HG02678 (cell line): ENCODE results near the gene TMEM223.
A peak's percentile ranks its signal among the peaks of the same experiment; 100 is the strongest.
"Not testable (repeated sequence)": the region's sequence is repeated elsewhere in the genome, so short reads cannot be mapped to it uniquely, and the experiment has no call there.

Source experiments
- ATAC-seq: cut with Tn5 transposase; IDR thresholded peaks from one replicate; pipeline ENCODE4 v1.9.1; 2021; ENCODE audit warnings: mild to moderate bottlenecking, moderate library complexity; ENCODE audit not compliant: unreplicated experiment

The TMEM223 gene, protein sequence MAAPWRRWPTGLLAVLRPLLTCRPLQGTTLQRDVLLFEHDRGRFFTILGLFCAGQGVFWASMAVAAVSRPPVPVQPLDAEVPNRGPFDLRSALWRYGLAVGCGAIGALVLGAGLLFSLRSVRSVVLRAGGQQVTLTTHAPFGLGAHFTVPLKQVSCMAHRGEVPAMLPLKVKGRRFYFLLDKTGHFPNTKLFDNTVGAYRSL

DNA sequence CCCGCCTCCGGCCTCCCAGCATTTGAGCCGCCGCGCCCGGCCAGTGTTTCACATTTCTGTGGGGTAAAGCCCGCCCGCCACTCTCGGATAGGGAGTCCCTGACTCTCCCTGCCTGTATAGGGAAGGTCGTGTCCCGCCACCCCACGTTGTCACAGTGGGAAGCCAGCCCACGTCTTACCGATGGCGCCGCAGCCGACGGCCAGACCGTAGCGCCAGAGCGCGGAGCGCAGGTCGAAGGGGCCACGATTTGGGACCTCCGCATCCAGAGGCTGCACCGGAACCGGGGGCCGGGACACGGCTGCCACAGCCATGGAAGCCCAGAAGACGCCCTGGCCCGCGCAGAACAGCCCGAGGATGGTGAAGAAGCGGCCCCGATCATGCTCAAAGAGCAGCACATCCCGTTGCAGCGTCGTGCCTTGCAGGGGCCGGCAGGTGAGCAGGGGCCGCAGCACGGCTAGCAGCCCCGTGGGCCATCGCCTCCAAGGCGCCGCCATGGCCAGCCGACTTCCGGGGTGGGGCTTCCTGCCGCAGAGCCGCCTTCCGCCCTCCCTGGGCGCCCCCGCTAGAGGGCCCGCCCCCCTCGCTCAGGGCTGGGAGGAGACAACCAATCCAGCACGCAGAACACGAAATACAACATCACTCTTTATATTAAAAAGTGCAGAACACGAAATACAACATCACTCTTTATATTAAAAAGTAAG lies at the start of gene TMEM223:
TMEM223 (minus strand) TSS at position 506 of the 701 bp plus-strand sequence; CDS start at position 494, 12 bp downstream.
- peak; percentile 71 for ATAC-seq

DNA sequence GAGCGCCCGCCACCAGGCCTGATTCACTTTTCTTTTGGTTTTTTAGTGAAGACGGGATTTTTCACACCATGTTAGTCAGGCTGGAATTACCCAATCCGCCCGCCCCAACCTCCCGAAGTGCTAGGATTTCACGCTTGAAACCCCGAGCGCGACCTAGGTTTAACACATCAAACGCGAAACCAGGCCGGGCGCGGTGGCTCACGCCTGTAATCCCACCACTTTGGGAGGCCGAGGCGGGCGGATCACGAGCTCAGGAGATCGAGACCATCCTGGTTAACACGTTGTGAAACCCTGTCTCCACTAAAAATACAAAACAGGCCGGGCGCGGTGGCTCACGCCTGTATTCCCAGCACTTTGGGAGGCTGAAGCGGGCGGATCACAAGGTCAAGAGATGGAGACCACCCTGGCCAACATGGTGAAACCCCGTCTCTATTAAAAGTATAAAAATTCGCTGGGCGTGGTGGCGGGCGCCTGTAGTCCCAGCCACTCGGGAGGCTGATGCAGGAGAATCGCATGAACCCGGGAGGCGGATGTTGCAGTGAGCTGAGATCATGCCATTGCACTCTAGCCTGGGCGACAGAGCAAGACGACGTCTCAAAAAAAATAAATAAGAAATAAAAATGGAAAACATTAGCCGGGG lies 49.0 kb upstream of the TMEM223 start:
- ATAC-seq: not testable (repeated sequence)

DNA sequence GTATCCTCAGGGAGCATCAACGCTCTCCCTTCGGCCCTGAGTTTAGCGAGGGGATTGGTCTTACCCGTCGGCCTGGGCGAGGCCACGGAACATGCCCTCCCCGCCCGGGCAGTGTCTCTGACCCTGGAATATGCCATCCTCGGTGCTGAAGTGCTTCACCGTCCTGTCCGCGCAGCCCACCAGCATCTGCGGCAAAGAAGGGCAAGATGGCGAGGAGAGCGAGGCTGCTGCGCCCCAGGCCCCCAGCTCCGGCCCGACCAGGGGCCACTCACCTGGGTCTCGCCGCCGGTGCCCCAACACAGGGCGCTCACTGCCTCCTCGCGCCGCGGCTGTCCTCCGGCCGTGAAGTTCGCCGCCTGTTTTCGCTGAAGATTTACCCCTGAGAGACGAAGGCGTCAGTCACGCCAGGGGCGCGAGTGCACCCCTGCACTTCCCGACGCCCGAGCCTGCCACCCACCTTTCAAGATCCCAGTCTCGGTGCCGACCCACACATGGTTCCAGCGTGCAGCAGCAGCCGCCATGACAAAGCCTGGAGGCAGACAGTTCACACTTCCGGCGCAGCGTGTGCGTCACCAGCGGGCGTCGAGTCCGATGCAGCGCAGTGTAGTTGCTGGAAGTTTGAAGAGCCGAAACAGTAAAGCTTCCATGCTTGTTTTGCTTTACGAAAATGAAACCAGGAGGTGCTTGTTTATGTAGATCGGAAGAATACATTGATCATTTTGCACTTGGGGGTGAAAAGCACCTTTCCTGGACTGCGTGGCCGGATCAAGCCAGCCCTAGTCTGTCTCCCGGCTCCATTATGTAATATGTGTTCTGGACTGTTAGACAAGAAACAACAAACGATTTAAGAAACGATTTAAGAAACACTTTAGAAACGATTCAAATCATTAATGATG lies 47.5 kb upstream of the TMEM223 start, which contains the start of gene WDR74:
WDR74 (minus strand) TSS at position 541 of the 896 bp plus-strand sequence; CDS start at position 521, 20 bp downstream.
- peak; percentile 45 for ATAC-seq

DNA sequence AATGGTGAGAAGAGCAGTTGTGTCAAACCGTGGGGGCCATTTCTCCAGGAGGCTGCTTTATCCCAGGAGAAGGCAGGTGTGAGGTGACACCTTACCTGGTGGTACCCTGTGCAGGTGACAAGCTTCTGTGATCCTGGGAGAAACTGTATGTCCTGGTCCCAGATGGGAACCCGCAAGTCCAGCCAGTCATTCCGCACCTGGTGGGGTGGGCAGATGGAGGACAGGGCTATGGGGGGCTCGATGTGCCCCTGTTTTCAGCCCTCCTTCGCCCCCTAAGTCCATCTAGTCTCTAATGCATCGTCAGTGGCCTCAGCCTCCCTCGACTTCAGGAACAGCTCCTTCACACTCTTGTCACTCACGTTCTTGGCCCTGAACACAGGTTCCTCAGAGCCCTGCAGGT lies 43.5 kb upstream of the TMEM223 start:
- no peak for ATAC-seq

DNA sequence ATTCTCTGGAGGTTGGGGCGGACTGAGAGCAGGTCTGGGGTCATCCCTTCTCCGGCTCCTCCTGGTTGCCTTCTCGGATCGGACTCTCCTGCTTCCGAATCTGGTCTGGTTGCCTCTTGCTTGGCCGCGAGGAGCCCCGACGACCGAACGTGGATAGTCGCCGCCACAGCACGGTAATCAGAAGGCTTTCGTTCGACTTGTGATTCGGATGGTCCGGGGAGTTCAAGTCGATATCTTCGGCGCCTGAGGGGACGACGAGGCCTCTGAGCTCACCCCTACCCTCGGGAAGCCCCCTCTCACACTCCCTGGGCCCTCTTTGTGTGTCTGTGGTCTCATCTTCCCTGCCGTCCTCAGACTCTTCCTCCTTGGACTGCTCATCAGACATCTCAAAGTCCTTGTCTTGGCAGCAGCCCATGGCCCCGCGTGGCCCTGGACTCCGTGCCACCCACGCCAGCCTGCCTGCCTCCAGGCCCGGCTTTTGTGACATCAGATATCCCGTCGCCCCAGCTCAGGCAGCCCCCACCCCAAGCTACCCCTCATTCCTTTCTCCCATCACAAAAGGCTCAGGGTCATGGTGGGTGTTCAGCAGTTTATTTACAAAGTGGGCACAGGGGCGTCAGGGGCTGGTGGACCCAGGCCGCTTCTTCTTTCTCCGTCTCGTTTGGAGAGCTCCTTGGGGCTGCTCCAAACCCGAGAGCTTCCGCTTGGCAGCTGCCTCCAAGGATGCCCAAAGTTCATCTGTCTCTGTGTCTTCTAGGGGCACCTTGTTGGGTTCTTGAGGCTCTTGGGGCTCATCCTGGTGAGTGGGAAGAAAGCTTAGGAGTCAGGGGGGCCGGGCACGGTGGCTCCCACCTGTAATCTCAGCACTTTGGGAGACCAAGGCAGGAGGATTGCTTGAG lies 40.8 kb upstream of the TMEM223 start, which contains the start of gene TEX54:
TEX54 (minus strand) TSS at position 506 of the 899 bp plus-strand sequence.
- peak; percentile 15 for ATAC-seq

DNA sequence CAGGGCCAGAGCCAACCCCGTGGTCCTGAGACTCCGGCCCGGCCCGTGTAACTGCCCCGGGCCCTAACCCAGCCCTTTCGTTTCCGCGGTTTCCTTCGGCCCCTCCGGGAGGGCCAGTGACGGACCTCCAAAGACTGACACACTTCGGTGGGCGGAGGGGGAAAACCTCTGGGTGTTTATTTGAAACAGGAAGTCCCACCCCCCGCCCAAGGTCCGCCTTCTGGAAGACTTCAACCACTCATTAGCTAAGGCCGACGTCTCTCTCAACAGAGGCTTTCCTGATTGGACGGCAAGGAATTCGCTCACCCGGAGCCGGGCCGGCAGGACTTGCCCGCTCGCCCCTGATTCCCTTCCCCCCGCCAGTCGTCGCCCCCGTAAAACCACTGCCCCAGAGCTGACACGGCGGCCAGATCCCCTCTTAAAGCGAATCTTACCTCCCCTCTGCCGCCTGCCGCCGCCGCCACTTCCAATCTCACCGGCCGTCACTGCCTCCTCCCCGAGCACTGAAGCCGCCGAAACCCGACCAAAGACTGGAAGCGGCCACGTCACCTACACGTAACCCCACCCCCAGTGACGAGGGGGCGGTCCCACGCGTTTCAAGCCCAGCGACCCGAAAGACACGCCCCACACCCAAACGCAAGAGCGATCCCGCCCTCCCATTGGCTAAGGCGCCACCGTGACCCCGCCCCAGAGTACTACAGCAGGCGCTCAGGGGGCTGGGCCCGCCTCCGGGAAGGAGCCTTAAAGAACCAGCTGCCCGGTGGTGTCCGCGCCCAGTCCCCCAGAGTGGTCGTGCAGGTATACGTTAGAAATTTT lies 39.9 kb upstream of the TMEM223 start, which contains the start of gene STX5:
STX5 (minus strand) TSS at position 532 of the 816 bp plus-strand sequence. CDS start 808 bp downstream, outside the sequence.
- peak; percentile 90 for ATAC-seq

DNA sequence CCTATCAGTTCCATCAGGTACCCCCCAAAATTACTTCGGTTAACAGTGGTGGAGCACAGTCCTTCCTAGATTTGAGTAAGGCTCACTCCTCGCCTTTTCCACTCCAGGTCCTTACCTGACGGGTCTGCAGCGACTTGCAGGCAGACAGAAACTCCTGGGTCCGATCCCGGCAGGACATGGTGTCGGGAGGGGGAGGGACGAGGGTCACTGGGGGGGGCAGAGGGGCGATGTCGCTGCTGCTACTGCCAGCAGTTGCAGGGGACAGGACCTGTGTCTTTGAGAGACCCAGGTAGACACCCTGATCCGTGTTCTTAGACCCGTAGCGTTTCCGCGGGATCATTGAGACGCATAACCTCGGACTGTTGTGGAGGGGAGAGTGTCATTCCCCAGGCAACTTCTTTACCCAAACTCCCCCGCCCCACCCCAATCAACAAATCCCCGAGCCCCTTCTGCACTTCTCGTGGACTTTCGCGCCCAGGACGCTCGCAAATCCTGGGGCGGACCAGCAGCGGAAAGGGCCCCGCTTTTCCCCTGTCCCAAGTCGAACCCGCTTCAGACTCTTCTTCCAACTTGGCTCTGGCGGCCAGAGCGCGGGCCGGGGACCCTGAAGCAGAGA lies 39.2 kb upstream of the TMEM223 start:
- ATAC-seq: no peak

DNA sequence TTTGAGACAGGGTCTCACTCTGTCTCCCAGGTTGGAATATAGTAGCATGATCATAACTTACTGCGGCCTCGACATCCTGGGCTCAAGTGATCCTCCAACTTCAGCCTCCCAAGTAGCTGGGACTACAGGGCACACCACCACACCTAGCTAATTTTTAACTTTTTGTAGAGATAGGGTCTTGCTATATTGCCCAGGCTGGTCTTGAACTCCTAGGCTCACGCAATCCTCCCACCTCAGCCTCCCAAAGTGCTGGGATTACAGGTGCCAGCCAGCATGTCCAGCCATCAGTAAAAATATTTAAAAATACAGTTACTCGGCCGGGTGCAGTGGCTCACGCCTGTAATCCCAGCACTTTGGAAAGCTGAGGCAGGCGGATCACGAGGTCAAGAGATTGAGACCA lies 36.3 kb upstream of the TMEM223 start:
- ATAC-seq: not testable (repeated sequence)

DNA sequence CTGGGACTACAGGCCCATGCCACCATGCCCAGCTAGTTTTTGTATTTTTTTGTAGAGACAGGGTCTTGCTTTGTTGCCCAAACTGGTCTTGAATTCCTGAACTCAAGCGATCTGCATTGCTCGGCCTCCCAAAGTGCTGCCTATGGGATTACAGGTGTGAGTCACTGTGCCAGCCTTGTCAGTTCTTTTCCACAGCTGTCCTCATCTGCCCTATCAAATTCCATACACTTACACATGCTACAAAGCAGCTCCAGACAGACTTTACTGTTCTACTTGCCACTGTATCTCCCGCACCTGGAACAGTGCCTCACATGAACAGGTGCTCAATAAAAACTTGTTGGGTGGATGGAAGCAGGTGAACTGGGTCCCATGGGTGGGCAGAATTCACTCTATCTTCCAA lies 31.9 kb upstream of the TMEM223 start:
- no peak for ATAC-seq

DNA sequence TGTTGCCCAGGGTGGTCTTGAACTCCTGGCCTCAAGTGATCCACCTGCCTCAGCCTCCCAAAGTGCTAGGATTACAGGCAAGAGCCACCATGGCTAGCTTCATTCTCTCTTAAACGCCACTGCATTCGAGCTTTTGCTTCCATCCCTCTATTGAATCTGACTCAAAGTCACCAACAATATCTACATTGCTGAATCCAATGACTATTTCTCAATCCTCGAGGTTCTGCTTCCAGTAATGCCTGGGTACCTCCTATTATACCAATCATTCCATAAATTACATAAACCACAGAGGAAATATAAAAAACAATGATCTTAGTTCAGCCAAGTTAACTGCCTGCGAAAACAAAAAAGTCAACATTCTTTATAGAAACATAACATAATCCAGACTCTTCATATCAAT lies 25.3 kb upstream of the TMEM223 start:
- ATAC-seq: no peak

DNA sequence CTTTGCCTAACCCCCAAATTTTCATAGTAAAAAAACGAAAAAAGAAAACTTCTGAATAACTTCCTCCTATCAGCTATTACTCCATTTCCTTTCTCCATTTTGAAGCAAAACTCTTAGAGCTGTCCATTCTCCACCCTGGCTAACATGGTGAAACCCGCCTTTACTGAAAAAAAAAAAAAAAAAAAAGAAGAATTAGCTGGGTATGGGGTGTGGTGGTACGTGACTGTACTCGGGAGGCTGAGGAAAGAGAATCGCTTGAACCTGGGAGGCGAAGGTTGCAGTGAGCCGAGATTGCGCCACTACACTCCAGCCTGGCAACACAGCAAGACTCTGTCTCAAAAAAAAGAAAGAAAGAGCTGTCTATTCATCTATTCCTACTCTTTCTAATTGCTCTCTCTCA lies 24.8 kb upstream of the TMEM223 start:
- no peak for ATAC-seq

DNA sequence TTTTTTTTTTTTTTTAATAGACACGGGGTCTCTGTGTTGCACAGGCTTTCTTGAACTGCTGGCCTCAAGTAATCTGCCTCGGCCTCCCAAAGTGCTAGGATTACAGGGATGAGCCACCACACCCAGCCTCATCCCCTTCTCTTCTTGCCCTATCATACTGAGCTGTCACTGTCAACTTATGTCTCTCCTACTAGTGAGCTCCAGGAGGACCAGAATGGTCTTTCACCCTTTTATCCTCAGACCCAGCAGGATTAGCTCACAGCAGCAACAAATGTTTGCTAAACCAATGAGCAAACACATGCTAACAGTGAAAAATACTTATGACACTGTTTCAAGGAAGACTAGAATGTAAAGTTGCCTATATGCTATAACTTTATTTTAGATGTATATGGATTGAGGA lies 19.9 kb upstream of the TMEM223 start:
- no peak for ATAC-seq

DNA sequence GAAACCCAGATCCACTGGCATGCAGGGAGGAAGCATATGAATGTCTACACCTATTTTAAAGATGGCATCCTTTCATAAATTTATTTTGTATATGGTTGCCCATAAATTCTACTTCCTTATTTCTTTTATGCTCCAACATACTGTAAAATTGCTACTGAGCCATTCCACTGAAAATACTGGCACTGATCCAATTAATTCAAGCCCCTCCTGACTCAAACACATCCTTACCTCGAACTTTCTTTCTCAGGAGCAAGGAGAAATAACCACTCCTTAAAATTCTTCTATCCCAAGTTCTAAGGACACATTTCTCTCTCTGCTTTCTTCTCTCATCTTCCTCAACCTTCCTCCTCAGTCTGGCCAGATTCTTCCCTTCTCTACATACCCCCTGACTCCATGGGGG lies 18.9 kb upstream of the TMEM223 start:
- ATAC-seq: no peak

DNA sequence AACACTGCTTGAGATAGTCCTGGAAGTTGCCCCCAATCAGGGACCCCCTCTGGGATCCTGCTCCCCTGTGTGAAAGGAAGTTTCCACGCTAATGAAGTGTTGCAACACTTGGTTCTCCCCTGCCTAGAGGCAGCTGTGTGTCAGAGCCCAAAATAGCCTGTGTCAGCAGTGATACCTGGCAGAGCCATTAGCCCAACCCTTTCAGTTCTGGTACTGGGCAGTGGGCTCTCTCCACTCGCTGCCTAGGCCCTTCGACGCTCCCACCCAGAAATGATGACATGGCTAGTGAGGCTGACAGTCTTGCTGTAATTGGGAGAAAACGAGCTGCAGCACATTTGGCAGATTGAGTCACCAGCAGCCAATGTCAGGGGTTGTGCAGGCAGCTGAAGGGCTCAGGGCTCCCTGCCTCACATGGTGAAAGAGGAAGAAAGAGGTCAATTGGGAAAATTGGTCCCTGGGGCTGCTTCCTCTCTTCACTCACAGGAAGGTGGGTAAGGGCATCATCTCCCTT lies 14.9 kb upstream of the TMEM223 start:
- no peak for ATAC-seq

DNA sequence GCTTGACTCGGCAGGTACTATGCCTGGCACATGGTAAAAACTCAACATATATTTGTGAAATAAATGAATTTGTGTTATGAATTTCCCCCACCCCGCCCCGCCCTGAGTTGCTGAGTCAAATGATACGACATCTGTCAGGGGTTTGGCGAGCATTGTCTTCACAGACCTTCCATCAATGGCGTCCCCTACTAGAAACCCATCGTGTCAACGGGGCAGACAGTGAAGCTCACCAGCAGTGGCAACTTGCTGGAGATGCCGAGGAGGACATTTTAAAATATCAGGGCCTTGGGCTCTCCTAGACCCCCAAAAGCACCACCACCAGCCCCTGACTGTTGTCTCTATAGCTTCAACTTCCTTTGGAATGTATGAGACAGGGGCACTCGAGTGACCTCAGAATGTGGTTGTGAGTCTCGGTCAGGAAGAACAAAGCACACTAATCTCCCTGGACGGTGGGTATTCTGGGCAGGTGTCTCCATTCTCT lies 14.2 kb upstream of the TMEM223 start:
- ATAC-seq: no peak

DNA sequence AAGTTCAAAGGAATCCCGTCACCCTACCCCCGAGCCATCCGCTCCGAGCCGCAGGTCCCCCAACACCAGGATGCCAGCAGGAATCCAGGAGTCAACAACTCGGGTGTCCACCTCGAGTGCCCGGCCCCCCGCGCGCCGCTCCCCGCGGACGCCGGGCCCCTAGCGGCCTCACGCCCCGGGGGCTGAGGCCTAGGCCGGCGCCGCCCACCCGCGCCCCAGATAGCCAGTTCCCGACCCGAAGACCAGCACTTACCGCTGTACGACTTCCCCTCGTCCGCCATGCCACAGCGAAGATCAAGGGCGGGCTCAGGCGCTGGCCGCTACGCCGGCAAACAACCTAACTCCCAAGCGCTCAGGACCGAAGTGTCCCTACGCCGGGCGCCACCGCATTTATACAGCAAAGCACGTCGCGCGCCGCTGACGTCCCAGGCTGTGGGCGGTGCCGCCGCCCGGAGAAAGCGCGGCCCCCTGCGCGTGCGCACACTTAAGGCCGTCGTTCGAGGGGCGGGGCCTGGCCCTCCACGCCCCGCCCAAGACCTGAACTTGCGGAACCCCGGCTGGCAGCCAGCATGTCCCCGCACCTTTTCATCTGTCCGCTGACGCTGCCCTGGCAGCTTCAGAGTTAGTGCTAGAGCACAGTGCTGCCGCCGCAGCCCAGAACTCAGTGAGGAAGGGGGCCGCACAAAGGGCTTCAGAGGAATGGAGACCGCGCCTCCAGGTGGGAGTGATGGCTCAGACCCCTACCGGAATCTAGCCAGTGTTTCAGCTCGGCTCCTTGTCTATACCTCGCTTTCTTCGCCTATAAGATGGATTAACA lies 13.5 kb upstream of the TMEM223 start, which contains the start of gene NXF1:
NXF1 (minus strand) TSS at position 365 of the 817 bp plus-strand sequence; CDS start at position 281, 84 bp downstream.
- ATAC-seq: peak; percentile 87
